HEK293 (cell line): ENCODE results near the gene NAA16.
"Not testable (repeated sequence)": the region's sequence is repeated elsewhere in the genome, so short reads cannot be mapped to it uniquely, and the experiment has no call there.

Experiments used
- CTCF ChIA-PET: fragments of 350-600 bp; formaldehyde crosslinking; extraction: SDS; loops from one replicate; lab custom pipeline; 2021; ENCODE audit warnings: antibody characterized with exemption; lab: Yijun Ruan, JAX
- POLR2A ChIA-PET: fragments of 300-600 bp; formaldehyde crosslinking; extraction: SDS; loops from one replicate; lab custom pipeline; 2020; ENCODE audit warnings: antibody characterized with exemption, inconsistent platforms; lab: Yijun Ruan, JAX
- H3K27ac ChIP-seq: fragments of 200-500 bp; sonication (Bioruptor generic); 2 replicates; pipeline ENCODE4 v1.5.1; 2014; ENCODE audit warnings: low read depth, low read length, control low read depth, inconsistent platforms; ENCODE audit errors: extremely low read depth
- H3K36me3 ChIP-seq, 2 experiments: fragments of 200-500 bp in 1 of 2; sonication (Bioruptor generic) in 1 of 2; 1 replicate in 1 of 2; 2 replicates in 1 of 2; pipeline ENCODE4 v1.5.1; 2014 to 2017; ENCODE audit warnings: inconsistent platforms in 2 of 2, low read length in 2 of 2; ENCODE audit not compliant: control insufficient read depth in 2 of 2, insufficient read depth in 1 of 2
- H3K4me1 ChIP-seq: fragments of 200-500 bp; sonication (Bioruptor generic); 2 replicates; pipeline ENCODE4 v1.5.1; 2014; ENCODE audit warnings: mild to moderate bottlenecking, low read length, inconsistent platforms; ENCODE audit not compliant: control insufficient read depth, insufficient read depth
- H3K4me3 ChIP-seq: 2 replicates; pipeline ENCODE4 v1.5.1; 2011; ENCODE audit warnings: low read depth, mild to moderate bottlenecking, control low read depth, low read length, moderate library complexity
- H3K9me3 ChIP-seq: fragments of 200-500 bp; sonication (Bioruptor generic); 2 replicates; pipeline ENCODE4 v1.5.1; 2014; ENCODE audit warnings: low read depth, low read length, inconsistent platforms; ENCODE audit not compliant: control insufficient read depth, insufficient read depth
- BCL11B ChIP-seq: fragments of 450-650 bp; formaldehyde crosslinking; IDR thresholded peaks from 2 replicates; pipeline ENCODE4 v1.5.1; 2016; ENCODE audit warnings: low read depth, missing biosample characterization, missing genetic modification characterization
- IKZF3 ChIP-seq: fragments of 450-650 bp; IDR thresholded peaks from 2 replicates; pipeline ENCODE4 v1.5.0; 2018; ENCODE audit warnings: missing biosample characterization, mild to moderate bottlenecking, missing genetic modification characterization, moderate library complexity
- KLF8 ChIP-seq: fragments of 450-650 bp; formaldehyde crosslinking; IDR thresholded peaks from 2 replicates; pipeline ENCODE4 v1.5.1; 2016; ENCODE audit warnings: missing biosample characterization, missing genetic modification characterization
- OSR2 ChIP-seq: fragments of 450-650 bp; formaldehyde crosslinking; IDR thresholded peaks from 2 replicates; pipeline ENCODE4 v1.5.1; 2016; ENCODE audit warnings: missing biosample characterization, missing genetic modification characterization
- PRDM2 ChIP-seq: fragments of 450-650 bp; formaldehyde crosslinking; IDR thresholded peaks from 2 replicates; pipeline ENCODE4 v1.5.1; 2016; ENCODE audit warnings: missing biosample characterization, missing genetic modification characterization, borderline replicate concordance
- SCRT2 ChIP-seq: fragments of 450-650 bp; formaldehyde crosslinking; IDR thresholded peaks from 2 replicates; pipeline ENCODE4 v1.5.1; 2016; ENCODE audit warnings: missing biosample characterization, missing genetic modification characterization
- ZBTB17 ChIP-seq: fragments of 450-650 bp; formaldehyde crosslinking; IDR thresholded peaks from 2 replicates; pipeline ENCODE4 v1.5.1; 2016; ENCODE audit warnings: missing biosample characterization, missing genetic modification characterization
- ZBTB8A ChIP-seq: fragments of 450-650 bp; formaldehyde crosslinking; IDR thresholded peaks from 2 replicates; pipeline ENCODE4 v1.5.1; 2016; ENCODE audit warnings: missing biosample characterization, missing genetic modification characterization
- ZFP41 ChIP-seq: fragments of 450-650 bp; formaldehyde crosslinking; IDR thresholded peaks from 2 replicates; pipeline ENCODE4 v1.5.1; 2016; ENCODE audit warnings: missing biosample characterization, missing genetic modification characterization, borderline replicate concordance
- ZNF16 ChIP-seq: fragments of 450-650 bp; formaldehyde crosslinking; IDR thresholded peaks from 2 replicates; pipeline ENCODE4 v1.5.1; 2016; ENCODE audit warnings: low read depth, missing biosample characterization, missing genetic modification characterization
- ZNF184 ChIP-seq: fragments of 450-650 bp; IDR thresholded peaks from 2 replicates; pipeline ENCODE4 v1.5.1; 2018; ENCODE audit warnings: missing biosample characterization, mild to moderate bottlenecking, missing genetic modification characterization
- ZNF24 ChIP-seq: fragments of 450-650 bp; formaldehyde crosslinking; IDR thresholded peaks from 2 replicates; pipeline ENCODE4 v1.5.1; 2016; ENCODE audit warnings: missing biosample characterization, missing genetic modification characterization
- ZNF292 ChIP-seq: fragments of 450-650 bp; formaldehyde crosslinking; IDR thresholded peaks from 2 replicates; pipeline ENCODE4 v1.5.1; 2016; ENCODE audit warnings: low read depth, missing biosample characterization, missing genetic modification characterization, borderline replicate concordance
- ZNF366 ChIP-seq: fragments of 450-650 bp; formaldehyde crosslinking; conservative IDR thresholded peaks from 2 replicates; pipeline ENCODE4 v1.5.1; 2016; ENCODE audit warnings: missing biosample characterization, missing genetic modification characterization
- ZNF530 ChIP-seq: fragments of 450-650 bp; formaldehyde crosslinking; IDR thresholded peaks from 2 replicates; pipeline ENCODE4 v1.5.1; 2016; ENCODE audit warnings: low read depth, missing biosample characterization, missing genetic modification characterization
- ZNF558 ChIP-seq: fragments of 450-650 bp; formaldehyde crosslinking; IDR thresholded peaks from 2 replicates; pipeline ENCODE4 v1.5.1; 2016; ENCODE audit warnings: missing biosample characterization, missing genetic modification characterization
- ZNF626 ChIP-seq: fragments of 450-650 bp; sonication (Bioruptor Pico); formaldehyde crosslinking; IDR thresholded peaks from 2 replicates; pipeline ENCODE4 v1.5.1; 2018; ENCODE audit warnings: missing biosample characterization, missing genetic modification characterization, inconsistent platforms
- ZNF830 ChIP-seq: fragments of 450-650 bp; IDR thresholded peaks from 2 replicates; pipeline ENCODE4 v1.5.0; 2018; ENCODE audit warnings: missing biosample characterization, missing genetic modification characterization, low read depth, mild to moderate bottlenecking, moderate library complexity
- ZNF843 ChIP-seq: fragments of 450-650 bp; formaldehyde crosslinking; IDR thresholded peaks from 2 replicates; pipeline ENCODE4 v1.5.1; 2016; ENCODE audit warnings: missing biosample characterization, missing genetic modification characterization
- ZSCAN16 ChIP-seq: fragments of 450-650 bp; formaldehyde crosslinking; IDR thresholded peaks from 2 replicates; pipeline ENCODE4 v1.5.1; 2016; ENCODE audit warnings: missing biosample characterization, missing genetic modification characterization

The NAA16 gene

GRCh38 chr13:41424675-41425074 is 113.6 kb downstream of the NAA16 start:
- CTCF ChIA-PET, H3K4me1 ChIP-seq, H3K36me3 ChIP-seq, POLR2A ChIA-PET, H3K27ac ChIP-seq, H3K9me3 ChIP-seq, H3K4me3 ChIP-seq: not testable (repeated sequence)
- peak; percentile 62; the same call in 1 of the 2 replicates for TF ChIP-seq BCL11B

- no peaks in the 10 kb centered on the region for H3K9me3 ChIP-seq
- no peak overlapping the region for H3K27ac ChIP-seq
- TF ChIP-seq ZNF184: no peak
- no peak for TF ChIP-seq ZFP41
- TF ChIP-seq ZNF24 (tag by site-specific recombination): no peak
- TF ChIP-seq ZBTB8A: no peak
- TF ChIP-seq KLF8 (tag by site-specific recombination): no peak
- TF ChIP-seq ZNF16 (tag by site-specific recombination): no peak
- no peak for TF ChIP-seq SCRT2 (tag by site-specific recombination)
- TF ChIP-seq ZNF830 (tag by site-specific recombination): no peak
- no peak for TF ChIP-seq ZNF366 (tag by site-specific recombination)
- TF ChIP-seq ZSCAN16 (tag by site-specific recombination): no peak
- no peak for TF ChIP-seq ZNF292 (tag by site-specific recombination)
- TF ChIP-seq IKZF3 (tag by site-specific recombination): no peak
- TF ChIP-seq ZNF558 (tag by site-specific recombination): no peak
- TF ChIP-seq ZBTB17 (tag by site-specific recombination): no peak
- TF ChIP-seq ZNF843: no peak
- TF ChIP-seq ZNF626 (tag by site-specific recombination): no peak
- TF ChIP-seq ZNF530: no peak
- TF ChIP-seq OSR2 (tag by site-specific recombination): no peak
- no peak for TF ChIP-seq PRDM2 (tag by site-specific recombination)
- no peak overlapping the region for H3K4me3 ChIP-seq
- no peaks in the 10 kb centered on the region for H3K36me3 ChIP-seq
- H3K4me1 ChIP-seq: no peaks in the 10 kb centered on the region
- POLR2A ChIA-PET: no interaction called here
- CTCF ChIA-PET: no interaction called here
These were observed 115.0 kb downstream of the NAA16 start for GRCh38 chr13:41426047-41426446.
